H4 (cell line): ENCODE measurements around the gene OLFML2A. TPM values are rescaled to one million over a fixed set of nuclear protein-coding genes. Genes with fewer than 3 reads are reported as not detected.

Experiments used
- DNase-seq: peaks from one replicate; pipeline ENCODE4 v3.0.0-alpha.2; 2015; ENCODE audit warnings: low spot score
- total RNA-seq: library from RNA; depleted of rRNA; stranded (reverse); fragments of >200 nt; shearing (Covaris generic); gene quantifications from 2 replicates; pipeline ENCODE4 v1.2.3, GENCODE V29; 2014; rRNA removed

OLFML2A gene
- total RNA-seq, 1 experiment from 2014 or later = 2.8 TPM

- DNase-seq = peak; percentile 71
Measured at GRCh38 chr9:124852829-124853531, 76.0 kb downstream of the OLFML2A start, which contains the start of gene WDR38. Gene WDR38, plus strand, starts transcription at chr9:124853460. Its CDS starts 72 bp downstream, at chr9:124853532.

GRCh38 chr9:124853605-124854143 lies 76.7 kb downstream of the OLFML2A start:
- no peak for DNase-seq

GRCh38 chr9:124854161-124854560 lies 77.2 kb downstream of the OLFML2A start:
- DNase-seq = no peak

- DNase-seq = no peak
Measured at GRCh38 chr9:124854822-124855221, 77.9 kb downstream of the OLFML2A start.

GRCh38 chr9:124855566-124855943 lies 78.6 kb downstream of the OLFML2A start:
- DNase-seq = no peak

- peak; percentile 54 for DNase-seq
Measured at GRCh38 chr9:124855944-124856765, 79.2 kb downstream of the OLFML2A start.

GRCh38 chr9:124857533-124858162 lies 80.7 kb downstream of the OLFML2A start:
- DNase-seq = no peak

- DNase-seq = no peak
Measured at GRCh38 chr9:124858330-124859046, 81.6 kb downstream of the OLFML2A start.

GRCh38 chr9:124859803-124860581 lies 83.1 kb downstream of the OLFML2A start:
- DNase-seq = no peak

GRCh38 chr9:124860582-124861341 lies 83.8 kb downstream of the OLFML2A start:
- no peak for DNase-seq

- DNase-seq = peak; percentile 83
Measured at GRCh38 chr9:124861342-124862229, 84.7 kb downstream of the OLFML2A start, which contains the start of the genes ARPC5L and RPL35. Gene ARPC5L, plus strand, starts transcription at chr9:124862130. Its CDS starts 7,161 bp downstream, at chr9:124869291. Gene RPL35, minus strand, starts transcription at chr9:124861957. Its CDS starts 45 bp downstream, at chr9:124861912.

GRCh38 chr9:124863371-124863871 lies 86.5 kb downstream of the OLFML2A start:
- no peak for DNase-seq

Other genes with a start within 250 kb of the OLFML2A start
- gene NR6A1, start 5.8 kb upstream of the OLFML2A start, total RNA-seq = 1.2 and 3.7 TPM in 2 replicates
- not detected in 2 replicates for gene WDR38, start 76.3 kb downstream of the OLFML2A start, total RNA-seq
- 2,412 and 2,808 TPM in 2 replicates for gene RPL35, start 84.8 kb downstream of the OLFML2A start, total RNA-seq
- gene ARPC5L, start 85.0 kb downstream of the OLFML2A start, total RNA-seq = 22.1 and 35.7 TPM in 2 replicates
- gene GOLGA1, start 163.9 kb downstream of the OLFML2A start, total RNA-seq = 7.9 and 8.0 TPM in 2 replicates